ENCODE data around the gene DLX4. TPM values are rescaled to one million over a fixed set of nuclear protein-coding genes. Genes with fewer than 3 reads are reported as not detected.
A peak's percentile ranks its signal among the peaks of the same experiment; 100 is the strongest.

Gene DLX4
- total and polyA plus RNA-seq, 10 of the 15 experiments (the other 5 are each of a cell fraction or from before 2014, with no cell fraction given): 0.05 to 0.29 (median 0.15) TPM

DNA sequence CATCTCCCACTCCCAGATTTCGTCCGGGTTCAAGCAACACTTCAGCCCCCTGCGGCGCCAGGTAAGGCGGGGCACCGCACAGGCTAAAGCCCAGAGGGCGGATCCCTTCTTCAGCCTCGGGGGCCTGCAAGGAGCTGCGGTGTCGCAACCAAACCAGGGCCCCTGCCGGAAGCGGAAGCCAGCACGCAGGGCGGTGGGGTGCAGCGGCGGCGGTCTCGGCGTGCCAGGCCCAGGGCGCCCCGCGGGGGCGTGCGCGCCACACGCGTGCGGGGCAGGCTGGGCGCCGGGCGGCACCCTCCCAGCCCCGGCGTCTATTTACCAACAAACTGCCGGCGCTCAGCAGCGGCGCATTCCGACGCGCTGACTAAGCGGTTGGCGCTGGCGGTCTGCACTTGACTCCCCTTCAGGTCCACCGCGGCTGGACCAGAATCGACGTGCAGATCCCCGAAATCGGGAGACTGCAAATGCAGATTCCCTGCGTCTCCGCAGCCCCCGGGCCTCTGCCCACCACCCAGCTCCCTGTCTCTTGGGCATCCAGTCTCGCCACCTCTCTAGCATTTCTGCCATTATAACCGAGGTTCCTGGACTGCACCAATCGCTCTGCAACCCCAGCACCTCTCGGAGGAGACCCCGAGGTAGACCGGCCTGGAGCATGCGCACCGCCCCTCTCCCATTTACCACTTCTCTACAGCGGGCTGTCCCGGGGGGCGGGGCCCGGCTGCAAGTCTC, 421 bp upstream of the DLX4 start (continued):
- TF ChIP-seq NFYB (IDR thresholded peaks at IDR 0.05; ENCODE audit: insufficient read depth, low read depth, low read length) (no peak), GABPA (IDR thresholded peaks at IDR 0.05; ENCODE audit: low read depth) (peak; percentile 77)

DNA sequence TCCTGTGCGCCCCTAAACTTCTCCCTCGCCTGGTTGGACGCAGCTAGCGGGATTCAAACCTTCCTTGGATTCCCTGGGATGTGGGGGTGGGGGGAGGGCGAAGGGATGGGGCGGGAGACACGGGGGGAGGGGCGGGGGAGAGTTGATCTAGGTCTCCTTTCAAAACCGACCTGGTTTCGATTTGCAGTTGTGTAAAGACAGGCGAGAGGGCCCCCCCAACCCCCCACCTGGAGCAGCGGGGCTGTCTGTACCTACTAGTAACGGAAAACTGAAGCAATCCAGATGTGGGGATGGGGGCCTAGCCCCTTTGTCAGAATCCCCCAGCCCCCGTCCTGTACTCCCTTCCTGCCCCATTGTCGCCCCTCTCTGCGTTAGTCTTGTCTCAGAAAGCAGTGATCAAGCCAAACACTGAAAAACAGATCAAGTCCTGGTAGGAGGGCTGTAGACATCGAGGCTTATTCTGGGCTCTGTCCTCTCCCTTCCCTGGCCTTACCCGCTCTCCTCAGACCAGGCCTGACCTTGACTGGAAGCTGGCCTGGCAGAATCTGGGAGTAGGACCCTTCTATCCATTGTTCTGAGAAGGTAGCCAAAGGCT, 902 bp downstream of the DLX4 start:
- no peaks in the 10 kb centered on the region for H3K9me3 ChIP-seq (replicated peaks; ENCODE audit: control insufficient read depth, insufficient read depth, low read length)
- in situ Hi-C loops (cut with MboI) (no loop called here), intact Hi-C loops (cut with micrococcal nuclease; ENCODE audit: unreplicated experiment) (no loop called here)
- peaks cover 29 to 40% of the 10 kb centered on the region in 2 experiments for H3K27me3 ChIP-seq (replicated peaks in 1 of 2; ENCODE audit: control insufficient read depth in 2 of 2, insufficient read depth in 2 of 2, low read length in 1 of 2)
- no peaks in the 10 kb centered on the region for H3K36me3 ChIP-seq (ENCODE audit: control insufficient read depth in 2 of 2, insufficient read depth in 2 of 2, low read length in 1 of 2)
- SMC1A ChIA-PET (ENCODE audit: uncharacterized antibody, unreplicated experiment): no interaction called here
- no peak overlapping the region for H2AFZ ChIP-seq (ENCODE audit: control insufficient read depth, low read depth, low read length)
- CTCF ChIA-PET: interaction anchor here (0.9 kb wide), 1 partner anchor 17 kb away, joined by 4 read pairs; no protein-coding TSS in a partner anchor
- H3K79me2 ChIP-seq (ENCODE audit: control insufficient read depth, insufficient read depth, low read length): no peaks in the 10 kb centered on the region
- no peak overlapping the region for H3K9ac ChIP-seq (ENCODE audit: control insufficient read depth, insufficient read depth, low read length)
- H4K20me1 ChIP-seq (ENCODE audit: control insufficient read depth, insufficient read depth): no peaks in the 10 kb centered on the region
- ATAC-seq (no peak), DNase-seq (ENCODE audit: low read depth, low spot score) (no peak), FAIRE-seq (no peak)
- WGBS (ENCODE audit: insufficient coverage, insufficient replicate concordance, low lambda C conversion rate, missing lambda C conversion rate): 0% methylated on average over 14 of the region's 18 CpGs
- H3K27ac ChIP-seq (ENCODE audit: control insufficient read depth, insufficient read depth): no peak overlapping the region
- POLR2A ChIA-PET: interaction anchor here (0.6 kb wide), 1 partner anchor 1308 kb away, joined by 3 read pairs; no protein-coding TSS in a partner anchor
- TF ChIP-seq SREBF2 (IDR thresholded peaks at IDR 0.05; ENCODE audit: low read length) (no peak), MTA2 (IDR thresholded peaks at IDR 0.05; ENCODE audit: low read depth) (no peak), TAF1 (IDR thresholded peaks at IDR 0.05; ENCODE audit: borderline replicate concordance, low read depth, low read length) (no peak), ZBED1 (IDR thresholded peaks at IDR 0.05; ENCODE audit: borderline replicate concordance) (no peak), BACH1 (IDR thresholded peaks at IDR 0.05; ENCODE audit: borderline replicate concordance) (no peak), IRF4 (IDR thresholded peaks at IDR 0.05; ENCODE audit: low read depth, low read length) (no peak)
- TF ChIP-seq, protein P1, sequence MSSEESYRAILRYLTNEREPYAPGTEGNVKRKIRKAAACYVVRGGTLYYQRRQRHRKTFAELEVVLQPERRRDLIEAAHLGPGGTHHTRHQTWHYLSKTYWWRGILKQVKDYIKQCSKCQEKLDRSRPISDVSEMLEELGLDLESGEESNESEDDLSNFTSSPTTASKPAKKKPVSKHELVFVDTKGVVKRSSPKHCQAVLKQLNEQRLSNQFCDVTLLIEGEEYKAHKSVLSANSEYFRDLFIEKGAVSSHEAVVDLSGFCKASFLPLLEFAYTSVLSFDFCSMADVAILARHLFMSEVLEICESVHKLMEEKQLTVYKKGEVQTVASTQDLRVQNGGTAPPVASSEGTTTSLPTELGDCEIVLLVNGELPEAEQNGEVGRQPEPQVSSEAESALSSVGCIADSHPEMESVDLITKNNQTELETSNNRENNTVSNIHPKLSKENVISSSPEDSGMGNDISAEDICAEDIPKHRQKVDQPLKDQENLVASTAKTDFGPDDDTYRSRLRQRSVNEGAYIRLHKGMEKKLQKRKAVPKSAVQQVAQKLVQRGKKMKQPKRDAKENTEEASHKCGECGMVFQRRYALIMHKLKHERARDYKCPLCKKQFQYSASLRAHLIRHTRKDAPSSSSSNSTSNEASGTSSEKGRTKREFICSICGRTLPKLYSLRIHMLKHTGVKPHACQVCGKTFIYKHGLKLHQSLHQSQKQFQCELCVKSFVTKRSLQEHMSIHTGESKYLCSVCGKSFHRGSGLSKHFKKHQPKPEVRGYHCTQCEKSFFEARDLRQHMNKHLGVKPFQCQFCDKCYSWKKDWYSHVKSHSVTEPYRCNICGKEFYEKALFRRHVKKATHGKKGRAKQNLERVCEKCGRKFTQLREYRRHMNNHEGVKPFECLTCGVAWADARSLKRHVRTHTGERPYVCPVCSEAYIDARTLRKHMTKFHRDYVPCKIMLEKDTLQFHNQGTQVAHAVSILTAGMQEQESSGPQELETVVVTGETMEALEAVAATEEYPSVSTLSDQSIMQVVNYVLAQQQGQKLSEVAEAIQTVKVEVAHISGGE (CRISPR knock-in tag; IDR thresholded peaks at IDR 0.05): no peak
- no peaks in the 10 kb centered on the region; the same call in 1 of the 2 replicates for H3K4me1 ChIP-seq (ENCODE audit: control insufficient read depth, insufficient read depth, low read length)
- no TSS peak for BruUV-seq (replicated peaks)
- RAD21 ChIA-PET (ENCODE audit: unreplicated experiment): no interaction called here
- H3K4me2 ChIP-seq (ENCODE audit: control insufficient read depth, insufficient read depth): no peak overlapping the region
- H3K4me3 ChIP-seq: no peak overlapping the region
